ENCODE measurements around the gene LHFPL5.

- TF ChIP-seq, protein P1, sequence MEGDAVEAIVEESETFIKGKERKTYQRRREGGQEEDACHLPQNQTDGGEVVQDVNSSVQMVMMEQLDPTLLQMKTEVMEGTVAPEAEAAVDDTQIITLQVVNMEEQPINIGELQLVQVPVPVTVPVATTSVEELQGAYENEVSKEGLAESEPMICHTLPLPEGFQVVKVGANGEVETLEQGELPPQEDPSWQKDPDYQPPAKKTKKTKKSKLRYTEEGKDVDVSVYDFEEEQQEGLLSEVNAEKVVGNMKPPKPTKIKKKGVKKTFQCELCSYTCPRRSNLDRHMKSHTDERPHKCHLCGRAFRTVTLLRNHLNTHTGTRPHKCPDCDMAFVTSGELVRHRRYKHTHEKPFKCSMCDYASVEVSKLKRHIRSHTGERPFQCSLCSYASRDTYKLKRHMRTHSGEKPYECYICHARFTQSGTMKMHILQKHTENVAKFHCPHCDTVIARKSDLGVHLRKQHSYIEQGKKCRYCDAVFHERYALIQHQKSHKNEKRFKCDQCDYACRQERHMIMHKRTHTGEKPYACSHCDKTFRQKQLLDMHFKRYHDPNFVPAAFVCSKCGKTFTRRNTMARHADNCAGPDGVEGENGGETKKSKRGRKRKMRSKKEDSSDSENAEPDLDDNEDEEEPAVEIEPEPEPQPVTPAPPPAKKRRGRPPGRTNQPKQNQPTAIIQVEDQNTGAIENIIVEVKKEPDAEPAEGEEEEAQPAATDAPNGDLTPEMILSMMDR (IDR thresholded peaks at IDR 0.05), result no peak
- TF ChIP-seq POLR2A (IDR thresholded peaks at IDR 0.05), result no peak
Observed at GRCh38 chr6:35831257-35832007, 26.3 kb downstream of the LHFPL5 start.

All from uterus (tissue), 2 donors.